T follicular helper cell (primary cell): ENCODE results near the gene NDUFV3.
"Not testable (repeated sequence)": the region's sequence is repeated elsewhere in the genome, so short reads cannot be mapped to it uniquely, and the experiment has no call there.

Experiments
- DNase-seq: peaks from one replicate; pipeline ENCODE4 v3.0.0-alpha.2; 2020; ENCODE audit warnings: low read depth

The NDUFV3 gene

DNA sequence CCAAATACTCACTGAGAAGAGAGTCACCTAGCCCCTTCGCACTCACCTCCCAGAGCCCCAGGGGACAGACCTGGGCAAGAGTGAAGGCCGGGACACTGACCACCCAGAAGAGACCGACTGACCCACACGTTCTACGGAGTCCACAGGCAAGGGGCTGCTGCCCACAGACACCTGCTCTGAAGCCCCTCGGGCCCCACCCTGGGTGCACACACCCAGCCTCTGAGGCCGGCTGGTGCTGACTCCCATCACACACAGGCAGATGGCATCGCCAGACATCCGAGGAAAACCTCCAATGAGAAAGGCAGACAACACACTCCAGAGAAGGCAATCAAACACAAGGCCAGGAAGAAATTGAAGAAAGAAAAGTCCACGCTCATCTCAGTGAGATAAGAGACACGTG is 35.9 kb upstream of the NDUFV3 start:
- no peak for DNase-seq

- no peak for DNase-seq
Measured at GRCh38 chr21:42858185-42858847, 34.8 kb upstream of the NDUFV3 start.

DNA sequence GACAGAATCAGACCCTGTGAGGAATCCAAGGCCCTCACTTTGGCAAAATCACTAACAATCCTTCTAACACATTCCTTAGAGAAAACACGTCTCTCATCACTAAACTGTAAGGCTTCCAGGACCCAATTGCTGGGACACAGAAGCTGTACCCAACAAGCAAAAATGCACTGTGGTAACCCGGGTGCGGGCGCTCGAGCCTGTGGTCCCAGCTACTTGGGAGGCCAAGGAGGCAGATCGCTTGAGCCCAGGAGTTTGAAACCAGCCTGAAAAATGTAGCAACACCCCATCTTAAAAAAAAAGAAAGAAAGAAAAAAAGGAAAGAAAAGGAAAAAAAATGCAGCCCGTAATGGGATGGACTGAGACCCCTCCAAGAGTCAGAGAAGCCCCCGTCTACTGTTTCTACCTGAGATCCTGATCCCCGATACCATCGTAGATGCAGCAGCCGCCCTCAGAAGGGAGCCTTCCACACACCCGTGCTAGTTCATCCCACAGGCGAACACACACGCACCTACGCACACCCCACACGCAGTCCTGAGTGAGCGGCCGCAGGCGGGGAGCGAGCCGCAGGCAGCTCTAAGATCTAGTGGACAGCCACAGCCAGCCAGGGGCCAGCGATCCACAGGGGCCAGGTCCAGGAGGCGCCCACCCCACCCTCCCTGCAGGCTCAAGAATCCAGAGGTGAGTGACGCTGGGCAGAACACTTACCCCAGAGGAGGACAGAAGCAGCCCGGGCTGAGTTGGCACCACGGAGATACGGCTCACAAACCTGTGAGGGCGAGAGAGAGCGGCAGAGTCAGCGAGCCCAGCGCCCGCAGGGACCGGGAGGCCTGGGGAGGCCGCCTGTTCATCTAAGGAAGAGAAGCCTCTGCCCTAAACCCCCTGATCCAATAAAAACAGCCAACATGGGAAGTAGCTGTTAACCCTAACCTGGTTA is 33.9 kb upstream of the NDUFV3 start:
- DNase-seq, result no peak

DNA sequence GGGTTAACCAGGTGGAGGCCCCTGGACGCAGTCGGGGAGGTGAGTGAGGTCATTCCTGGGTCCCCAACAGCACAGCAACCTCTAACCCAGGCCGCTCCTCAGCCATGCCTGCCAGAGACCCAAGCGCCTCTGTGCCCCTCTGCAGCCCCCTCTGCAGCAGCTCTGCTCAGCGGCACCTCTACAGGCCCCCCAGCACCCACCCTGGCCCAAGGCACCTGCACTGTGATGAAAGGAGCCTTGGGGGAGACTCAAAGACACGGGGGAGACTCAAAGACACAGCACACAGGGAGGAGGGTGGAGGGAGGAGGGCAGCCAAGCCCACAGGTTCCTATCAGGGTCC is 33.2 kb upstream of the NDUFV3 start:
- DNase-seq, result no peak

DNA sequence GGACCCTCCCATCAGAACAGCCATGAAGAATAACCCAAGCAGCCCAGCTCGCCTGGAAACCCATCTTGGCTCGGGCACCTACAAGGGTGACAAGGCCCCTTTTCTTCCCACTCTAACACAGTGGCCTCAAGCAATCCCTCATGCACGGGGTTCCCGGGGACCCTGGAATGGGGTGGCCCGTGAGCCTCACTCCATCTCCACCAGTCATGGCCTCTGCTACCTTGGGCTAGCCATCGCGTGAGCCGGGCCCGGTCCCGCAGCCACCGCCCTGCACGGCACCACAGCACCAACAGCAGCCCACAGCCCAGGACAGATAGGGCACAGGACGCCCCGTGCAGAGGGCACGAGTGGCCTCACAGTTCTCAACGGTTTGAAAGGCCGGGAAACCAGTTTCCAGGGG is 32.8 kb upstream of the NDUFV3 start:
- no peak for DNase-seq

- no peak for DNase-seq
Measured at GRCh38 chr21:42861311-42861847, 31.7 kb upstream of the NDUFV3 start.

- no peak for DNase-seq
Measured at GRCh38 chr21:42861848-42862400, 31.2 kb upstream of the NDUFV3 start.

DNA sequence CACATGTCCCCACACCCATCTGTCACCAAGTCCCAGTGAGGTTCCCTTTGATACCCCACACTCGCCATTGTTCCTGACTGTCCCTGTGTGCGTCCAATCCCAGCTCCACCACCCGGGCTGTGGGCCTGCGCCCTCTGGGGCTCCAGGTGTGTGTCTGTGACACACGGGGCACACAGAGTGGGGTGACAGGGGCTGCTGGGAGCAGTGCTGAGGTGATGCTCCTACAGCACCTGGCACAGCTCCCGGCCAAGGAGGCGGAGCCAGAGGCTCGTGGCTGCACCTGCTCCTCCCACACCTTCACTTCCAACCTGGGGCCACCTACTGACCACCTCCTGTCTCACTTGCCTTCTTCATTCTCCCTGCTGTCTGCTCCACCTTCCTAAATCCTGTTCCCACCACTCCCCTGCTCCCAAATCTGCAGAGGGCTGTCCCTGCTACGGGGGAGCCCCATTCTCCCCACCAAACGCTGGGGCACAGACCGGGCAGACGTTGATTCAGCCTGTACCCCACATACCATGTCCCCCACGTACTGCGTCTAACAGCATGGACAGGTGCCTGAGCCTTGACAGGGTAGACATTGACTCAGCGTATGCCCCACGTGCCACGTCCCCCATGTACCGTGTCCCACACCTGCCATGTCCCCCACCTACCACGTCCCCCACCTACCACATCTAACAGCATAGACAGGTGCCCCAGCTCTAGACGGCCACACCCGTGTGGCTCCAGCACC is 30.2 kb upstream of the NDUFV3 start:
- DNase-seq, result no peak

DNA sequence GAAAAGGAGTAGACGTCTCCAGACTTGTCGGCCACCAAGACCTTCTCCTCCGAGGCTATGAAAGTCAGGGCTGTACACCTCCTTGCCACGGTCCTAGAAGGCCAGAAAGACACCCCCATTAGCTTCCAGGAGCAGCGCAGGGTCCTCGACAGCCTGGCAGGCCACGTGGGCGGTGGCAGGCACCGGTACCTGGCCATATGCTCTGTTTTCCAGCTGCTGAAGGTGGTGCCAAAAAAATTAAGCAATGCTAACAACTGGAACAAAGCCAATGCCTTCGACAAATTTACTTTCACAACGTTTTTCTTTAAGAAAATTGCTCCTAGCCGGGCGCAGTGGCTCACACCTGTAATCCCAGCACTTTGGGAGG is 29.6 kb upstream of the NDUFV3 start:
- no peak for DNase-seq

GRCh38 chr21:42864286-42864685 is 28.8 kb upstream of the NDUFV3 start:
- no peak for DNase-seq

GRCh38 chr21:42864815-42865775 is 28.0 kb upstream of the NDUFV3 start:
- no peak for DNase-seq

DNA sequence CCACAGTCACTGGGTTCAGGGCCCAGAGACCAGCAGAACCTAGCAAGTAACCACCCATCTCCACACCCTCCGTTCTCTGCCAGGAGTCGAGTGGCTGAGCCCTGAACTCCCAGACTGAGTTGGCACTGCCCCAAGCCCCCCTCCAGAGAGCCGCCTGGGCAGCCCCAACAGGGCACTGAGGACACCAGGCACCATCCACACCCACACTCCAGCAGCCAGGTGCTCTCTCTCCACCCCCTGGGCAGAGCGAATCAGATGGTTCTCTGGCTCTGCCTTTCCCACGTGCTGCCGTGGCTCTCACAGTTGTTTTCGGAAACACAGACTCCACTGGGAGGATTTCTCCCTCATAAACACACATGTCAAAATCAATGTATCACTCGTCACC is 27.3 kb upstream of the NDUFV3 start:
- DNase-seq, result no peak

DNA sequence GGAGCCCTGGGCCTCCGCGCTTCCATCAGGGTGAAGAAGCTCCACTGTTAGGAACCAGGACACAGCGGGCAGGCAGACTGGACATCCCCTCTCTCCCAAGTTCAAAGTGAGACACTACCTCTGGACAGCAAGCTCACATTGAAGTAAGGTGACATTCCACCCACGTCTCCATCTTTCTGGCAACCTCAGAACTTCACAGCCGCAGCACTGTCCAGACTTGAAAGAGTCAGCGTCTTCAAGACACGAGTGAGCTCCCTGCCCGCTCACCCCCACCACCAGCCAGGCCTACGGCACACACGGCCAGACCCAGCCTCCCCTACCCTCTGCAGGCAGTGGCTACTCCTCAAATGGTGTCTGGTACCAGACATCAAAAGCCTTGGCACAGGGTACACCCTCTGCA is 24.9 kb upstream of the NDUFV3 start:
- DNase-seq, result no peak

GRCh38 chr21:42873096-42873495 is 20.0 kb upstream of the NDUFV3 start:
- DNase-seq, result no peak

GRCh38 chr21:42875811-42876210 is 17.3 kb upstream of the NDUFV3 start:
- not testable (repeated sequence) for DNase-seq

DNA sequence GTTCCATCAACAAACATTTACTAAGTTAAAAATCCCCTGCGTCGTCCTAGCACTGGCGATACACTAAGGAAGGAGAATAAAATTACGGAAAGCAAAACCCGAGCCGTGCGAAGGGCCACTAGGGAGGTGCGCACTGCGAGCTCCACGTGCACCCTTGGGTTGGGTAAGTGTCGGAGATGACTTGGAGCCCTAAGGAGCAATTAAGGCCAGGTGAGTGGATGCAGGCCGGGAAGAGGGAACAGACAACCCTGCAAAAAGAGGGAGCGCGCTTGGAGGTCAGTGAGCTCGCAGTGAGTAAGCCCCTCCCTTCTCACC is 14.5 kb upstream of the NDUFV3 start:
- no peak for DNase-seq

GRCh38 chr21:42878993-42879787 is 13.9 kb upstream of the NDUFV3 start, which contains the start of gene WDR4:
Gene WDR4 (minus strand): TSS chr21:42879539. CDS start chr21:42879495, 44 bp downstream.
- DNase-seq, result peak; percentile 98

DNA sequence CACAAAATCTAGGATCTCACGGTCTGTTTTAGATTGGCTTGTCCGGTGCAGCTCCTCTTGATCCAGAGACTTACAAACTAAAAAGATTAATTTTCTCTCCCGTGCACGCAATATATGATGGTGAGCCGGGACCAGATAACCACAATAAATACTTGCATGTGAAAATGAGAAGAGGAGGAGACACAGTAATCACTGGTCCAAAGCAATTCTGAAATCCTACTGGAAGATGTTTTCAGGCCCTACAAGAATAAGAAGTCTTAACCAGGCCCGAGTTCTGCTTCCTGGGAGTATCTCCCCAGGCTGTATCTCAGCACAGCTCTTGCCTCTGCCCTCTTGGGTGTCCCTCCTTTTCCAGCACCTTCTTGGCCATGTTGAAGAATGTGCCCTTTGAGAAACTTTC is 12.8 kb upstream of the NDUFV3 start:
- DNase-seq, result no peak

DNA sequence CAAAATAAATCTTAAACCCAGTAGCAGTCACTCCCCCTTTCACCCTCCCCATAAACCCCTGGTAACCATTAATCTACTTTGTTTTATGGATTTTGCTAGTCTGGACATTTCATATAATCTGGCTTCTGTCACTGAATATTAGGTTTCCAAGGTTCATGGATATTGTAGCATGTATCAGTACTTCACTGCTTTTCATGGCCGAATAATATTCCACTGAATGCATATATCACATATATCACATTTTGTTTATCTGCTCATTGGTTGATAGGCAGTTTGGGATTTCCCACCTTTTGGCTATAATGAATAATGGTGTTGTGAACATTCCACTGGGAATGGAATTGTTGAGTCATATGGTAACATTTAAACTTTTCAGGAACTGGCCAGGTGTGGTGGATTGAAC is 9.2 kb upstream of the NDUFV3 start:
- DNase-seq, result no peak

GRCh38 chr21:42887326-42887725 is 5.8 kb upstream of the NDUFV3 start:
- DNase-seq, result no peak

- DNase-seq, result no peak
Measured at GRCh38 chr21:42892582-42892930, 553 bp upstream of the NDUFV3 start.
